ENCODE measurements around the gene TSKS.

Gene TSKS

DNA sequence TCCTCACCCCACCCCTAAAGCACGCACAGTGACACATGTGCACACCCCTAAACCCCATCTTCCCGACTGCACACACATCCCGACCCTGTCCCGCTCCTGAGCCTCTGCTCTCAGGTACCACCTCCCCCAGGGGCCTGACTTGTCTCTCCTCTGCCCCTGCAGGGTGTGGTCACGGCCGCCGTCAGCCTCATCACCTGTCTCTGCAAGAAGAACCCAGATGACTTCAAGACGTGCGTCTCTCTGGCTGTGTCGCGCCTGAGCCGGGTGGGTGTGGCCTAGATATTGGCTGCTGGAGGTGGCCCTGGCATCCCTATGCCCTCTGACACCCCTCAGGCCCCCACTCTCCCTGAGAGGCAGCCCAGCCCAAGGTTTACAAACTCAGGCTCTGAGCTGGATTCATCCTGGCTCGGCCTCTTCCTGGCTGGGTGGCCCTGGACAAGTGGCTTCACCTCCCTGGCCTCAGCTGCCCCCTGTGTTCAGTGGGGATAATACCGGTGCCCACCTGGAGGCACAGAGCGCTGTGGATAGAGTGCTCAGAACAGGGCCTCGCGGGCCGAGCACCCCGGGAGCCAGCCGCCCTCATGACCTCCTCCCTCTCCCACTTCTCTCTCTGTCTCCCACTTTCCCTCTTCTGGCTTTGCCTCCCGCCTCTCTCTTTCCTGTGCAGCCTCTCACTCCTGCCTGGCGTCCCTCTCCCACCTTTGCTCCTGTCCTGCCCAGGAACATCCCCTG lies 29.9 kb upstream of the TSKS start:
- DNase-seq (ENCODE audit: low spot score) = no peak

GRCh38 chr19:49791776-49792445 lies 28.8 kb upstream of the TSKS start:
- no peak for DNase-seq (ENCODE audit: low spot score)

DNA sequence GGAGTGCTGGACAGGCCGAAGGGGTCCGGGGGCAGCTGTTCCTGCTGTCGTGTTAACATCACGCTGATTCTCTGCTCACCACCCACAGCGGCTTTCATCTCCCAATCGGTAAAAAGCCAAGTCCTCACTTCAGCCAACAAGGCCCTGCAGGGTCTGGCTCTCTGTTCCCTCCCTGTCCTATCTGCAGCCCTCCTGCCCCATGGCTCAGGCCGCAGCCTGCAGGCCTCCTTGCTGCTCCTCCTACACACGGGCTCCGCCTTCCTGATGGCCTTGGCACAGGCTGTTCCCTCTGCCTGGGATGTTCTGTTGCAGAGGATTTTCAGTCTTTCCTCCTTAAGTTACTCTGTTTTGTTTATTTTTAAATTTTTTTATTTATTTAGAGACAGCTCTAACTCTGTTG lies 27.8 kb upstream of the TSKS start:
- DNase-seq (ENCODE audit: low spot score) = no peak

DNA sequence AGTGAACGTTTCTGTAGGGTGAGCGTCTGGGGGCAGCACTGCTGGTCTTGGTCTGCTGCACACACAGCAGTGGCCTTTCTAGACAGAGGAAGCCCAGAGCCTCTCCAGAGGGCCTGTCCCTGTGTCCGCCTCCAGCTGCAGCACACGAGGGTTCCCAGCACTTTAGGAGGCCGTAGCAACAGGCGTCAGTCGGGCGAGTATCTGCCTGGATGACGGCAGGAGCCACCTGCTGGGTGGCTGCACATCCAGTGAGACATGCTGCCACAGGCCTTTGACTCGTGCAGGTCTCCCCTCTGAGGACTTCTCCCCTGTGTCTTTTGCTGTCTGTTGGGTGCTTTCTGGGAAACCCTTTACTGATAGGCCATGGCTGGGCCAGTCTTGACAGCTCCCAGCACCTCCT lies 25.8 kb upstream of the TSKS start:
- DNase-seq (ENCODE audit: low spot score) = no peak

- DNase-seq (ENCODE audit: low spot score) = no peak
These were observed 24.6 kb upstream of the TSKS start for GRCh38 chr19:49787746-49788145.

DNA sequence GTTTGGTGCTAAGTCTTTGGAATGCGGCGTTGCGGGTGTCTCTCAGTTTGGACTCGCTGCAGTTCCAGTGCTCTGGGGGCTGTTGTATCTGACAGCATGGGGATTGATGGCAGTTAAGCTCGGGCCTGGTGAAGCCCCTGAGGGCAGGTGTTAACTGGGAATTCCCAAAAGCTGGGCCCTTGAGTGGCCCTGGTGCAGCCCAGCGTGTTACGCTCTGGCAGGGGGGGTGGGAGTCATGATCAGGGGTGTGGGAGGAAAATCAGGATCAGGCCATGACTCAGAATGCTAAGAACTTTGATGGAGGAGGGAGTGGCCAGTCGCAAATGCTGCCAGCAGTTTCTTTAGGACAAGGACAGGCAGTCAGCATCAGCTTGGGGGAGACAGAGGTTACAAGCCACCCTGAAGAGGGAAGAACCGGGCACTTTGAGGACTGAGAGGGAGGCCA lies 23.3 kb upstream of the TSKS start:
- DNase-seq (ENCODE audit: low spot score) = no peak

DNA sequence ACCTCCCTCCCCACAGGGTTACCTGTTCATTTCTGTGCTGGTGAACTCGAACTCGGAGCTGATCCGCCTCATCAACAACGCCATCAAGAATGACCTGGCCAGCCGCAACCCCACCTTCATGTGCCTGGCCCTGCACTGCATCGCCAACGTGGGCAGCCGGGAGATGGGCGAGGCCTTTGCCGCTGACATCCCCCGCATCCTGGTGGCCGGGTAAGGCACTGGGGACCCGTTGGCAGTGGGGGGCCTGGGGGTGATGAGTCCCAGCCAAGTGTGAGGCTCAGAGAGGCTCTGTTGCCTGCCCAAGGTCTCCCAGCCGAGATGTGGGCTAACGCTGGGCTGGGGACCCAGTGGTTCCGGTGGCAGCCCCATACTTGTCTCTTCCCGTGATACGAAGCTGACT lies 19.4 kb upstream of the TSKS start:
- no peak for DNase-seq (ENCODE audit: low spot score)

DNA sequence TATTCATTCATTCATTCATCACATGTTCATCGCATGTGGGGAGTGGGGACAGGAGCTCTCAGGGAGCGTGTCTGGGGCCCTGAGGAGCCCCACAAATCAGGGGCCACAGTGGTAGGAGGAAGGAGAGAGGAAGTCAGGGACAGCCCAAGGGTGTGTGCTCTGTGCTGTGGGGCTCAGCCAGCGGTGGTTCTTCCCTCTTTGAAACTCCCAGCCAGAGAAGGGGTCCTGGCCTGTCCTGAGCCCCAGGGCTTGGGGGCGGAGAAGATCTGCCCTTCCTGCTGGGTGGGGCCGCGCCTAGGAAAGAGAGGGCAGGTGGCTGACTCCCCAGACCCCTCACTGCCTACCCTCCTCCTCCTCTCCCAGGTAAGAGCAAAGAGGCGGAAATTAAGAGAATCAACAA lies 18.3 kb upstream of the TSKS start:
- no peak for DNase-seq (ENCODE audit: low spot score)

DNA sequence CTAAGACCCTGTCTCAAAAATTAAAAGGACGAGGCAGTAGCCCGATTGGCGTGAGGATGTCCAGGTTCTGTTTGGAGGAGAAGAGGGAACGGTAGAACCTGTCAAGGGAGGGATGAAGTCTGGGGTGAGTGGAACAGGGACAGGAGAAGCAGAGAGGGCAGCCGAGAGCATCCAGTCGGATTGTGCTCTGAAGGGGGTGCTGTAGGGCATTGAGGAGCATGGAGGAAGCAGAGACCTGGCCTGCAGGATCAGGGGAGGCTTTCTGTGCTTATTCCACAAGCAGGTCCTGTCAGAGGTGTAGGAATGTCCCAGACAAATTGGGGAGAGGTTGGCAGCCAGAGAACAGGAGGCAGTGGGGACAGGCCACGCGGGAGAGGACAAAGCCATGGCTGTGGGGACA lies 17.8 kb upstream of the TSKS start:
- no peak for DNase-seq (ENCODE audit: low spot score)

DNA sequence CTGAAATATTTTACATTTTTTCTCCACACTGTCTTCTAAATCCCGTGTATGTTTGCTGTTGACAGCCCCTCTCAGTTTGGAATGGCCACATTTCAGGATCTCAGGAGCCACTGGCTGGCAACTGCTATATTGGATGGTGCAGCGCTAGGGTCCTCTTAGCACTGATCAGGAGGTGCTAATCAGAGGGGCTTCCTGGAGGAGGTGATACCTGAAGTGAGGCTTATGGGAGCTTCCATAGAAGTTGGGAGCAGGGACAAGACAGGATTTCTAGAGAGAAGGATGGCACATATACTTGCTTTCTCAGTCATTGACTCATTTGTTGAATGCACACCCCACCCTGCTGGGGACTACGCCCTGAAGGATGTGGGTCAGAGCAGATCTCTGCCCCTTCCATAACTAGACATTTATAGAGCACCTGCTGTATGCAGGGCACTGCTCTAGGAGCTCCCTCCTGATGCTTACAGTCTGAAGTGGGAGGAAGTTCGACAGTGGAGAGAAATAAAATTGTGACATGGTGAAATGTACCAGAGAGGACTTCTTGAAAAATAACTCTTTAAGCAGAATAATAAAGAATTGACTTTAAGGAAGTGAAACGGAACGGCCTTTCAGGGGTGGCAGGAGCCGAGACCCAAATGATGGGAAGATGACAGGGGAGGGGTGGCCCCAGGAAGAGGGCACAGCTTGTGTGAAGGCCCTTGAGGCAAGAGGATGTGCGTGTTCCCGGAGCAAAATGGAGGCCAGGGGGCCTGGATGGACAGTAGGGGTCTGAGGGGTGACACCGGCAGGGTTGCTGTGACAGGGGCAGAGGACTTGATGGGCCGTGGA lies 16.8 kb upstream of the TSKS start:
- DNase-seq (ENCODE audit: low spot score) = no peak

DNA sequence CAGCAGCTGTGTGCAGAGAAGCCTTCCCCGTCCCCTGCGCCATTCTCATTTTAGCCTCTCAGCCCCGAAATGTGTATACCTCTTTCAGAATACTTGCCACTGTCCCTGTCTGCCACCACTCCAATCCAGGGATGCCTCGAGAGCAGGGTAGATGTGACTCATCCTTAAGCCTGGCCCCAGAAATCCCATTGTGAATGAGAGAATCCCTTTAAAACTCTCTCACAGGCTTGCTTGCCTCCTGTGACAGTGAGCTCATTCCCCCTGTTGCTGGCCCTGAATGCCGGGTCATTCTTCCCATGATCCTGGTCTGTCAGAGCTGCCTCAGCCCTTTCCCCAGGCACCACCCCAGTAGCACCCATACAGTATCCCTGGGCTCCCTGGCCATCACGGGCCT lies 13.3 kb upstream of the TSKS start:
- no peak for DNase-seq (ENCODE audit: low spot score)

DNA sequence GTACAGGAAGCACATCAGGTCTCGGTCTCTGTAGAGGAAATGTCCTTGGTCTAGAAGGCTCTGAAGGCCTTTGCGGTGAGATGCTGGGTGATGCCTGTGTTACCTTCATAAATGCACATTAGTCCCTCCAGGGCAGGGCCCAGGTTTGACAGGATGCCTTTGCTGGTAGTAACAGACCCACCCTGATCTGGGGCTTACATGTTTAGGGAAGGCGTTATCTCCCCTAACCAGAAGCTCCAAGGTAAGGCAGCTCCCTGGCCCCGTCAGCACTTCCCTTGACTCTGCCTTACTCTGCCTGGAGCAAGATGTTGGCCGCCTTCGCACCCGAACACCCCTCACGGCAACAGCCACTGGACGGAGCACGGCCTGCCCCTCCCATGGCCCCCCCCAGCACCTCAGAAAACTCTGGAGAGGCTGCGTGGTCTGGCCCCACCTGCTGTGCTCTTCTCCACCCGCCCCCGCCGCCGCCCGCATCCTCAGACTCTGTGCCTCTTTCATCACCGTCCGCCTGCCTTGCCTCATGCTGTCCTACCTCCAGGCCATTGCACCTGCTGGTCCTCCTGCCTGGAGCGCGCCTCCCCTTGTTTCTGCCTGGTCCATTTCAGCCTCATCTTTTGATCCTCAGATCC lies 12.8 kb upstream of the TSKS start:
- DNase-seq (ENCODE audit: low spot score) = no peak

GRCh38 chr19:49774969-49775368 lies 11.9 kb upstream of the TSKS start:
- no peak for DNase-seq (ENCODE audit: low spot score)

GRCh38 chr19:49773663-49774350 lies 10.7 kb upstream of the TSKS start:
- DNase-seq (ENCODE audit: low spot score) = no peak

DNA sequence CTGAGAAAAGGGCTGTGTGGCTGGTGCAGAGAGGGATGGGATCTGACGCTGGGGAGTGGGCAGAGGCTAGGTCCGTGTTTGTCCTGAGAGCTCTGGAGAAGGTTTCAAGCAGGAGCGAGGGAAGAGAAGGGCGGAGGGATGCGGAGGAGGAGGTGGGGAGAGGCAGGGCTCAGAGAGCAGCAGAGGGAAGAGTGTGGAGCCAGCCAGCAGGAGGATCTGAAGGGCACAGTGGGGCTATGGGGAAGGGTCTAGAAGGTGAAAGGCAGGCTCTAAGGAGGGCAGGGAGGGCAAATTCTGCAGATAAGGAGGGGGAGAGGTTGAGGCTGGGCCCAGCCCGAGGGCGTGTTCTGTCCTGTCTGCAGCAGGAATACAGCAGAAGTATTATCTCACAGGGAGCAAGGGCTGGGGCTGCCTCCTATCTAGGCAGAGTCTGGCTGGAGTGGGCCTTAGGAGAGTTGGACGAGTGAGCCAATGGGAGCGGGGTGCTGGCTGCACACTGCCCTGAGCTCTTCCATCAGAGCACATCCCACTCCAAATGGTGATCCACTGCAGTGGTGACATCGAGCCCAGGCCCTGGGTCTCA lies 9.8 kb upstream of the TSKS start:
- DNase-seq (ENCODE audit: low spot score) = no peak

GRCh38 chr19:49771674-49772139 lies 8.6 kb upstream of the TSKS start:
- no peak for DNase-seq (ENCODE audit: low spot score)

- DNase-seq (ENCODE audit: low spot score) = no peak
These were observed 7.4 kb upstream of the TSKS start for GRCh38 chr19:49770529-49770928.

DNA sequence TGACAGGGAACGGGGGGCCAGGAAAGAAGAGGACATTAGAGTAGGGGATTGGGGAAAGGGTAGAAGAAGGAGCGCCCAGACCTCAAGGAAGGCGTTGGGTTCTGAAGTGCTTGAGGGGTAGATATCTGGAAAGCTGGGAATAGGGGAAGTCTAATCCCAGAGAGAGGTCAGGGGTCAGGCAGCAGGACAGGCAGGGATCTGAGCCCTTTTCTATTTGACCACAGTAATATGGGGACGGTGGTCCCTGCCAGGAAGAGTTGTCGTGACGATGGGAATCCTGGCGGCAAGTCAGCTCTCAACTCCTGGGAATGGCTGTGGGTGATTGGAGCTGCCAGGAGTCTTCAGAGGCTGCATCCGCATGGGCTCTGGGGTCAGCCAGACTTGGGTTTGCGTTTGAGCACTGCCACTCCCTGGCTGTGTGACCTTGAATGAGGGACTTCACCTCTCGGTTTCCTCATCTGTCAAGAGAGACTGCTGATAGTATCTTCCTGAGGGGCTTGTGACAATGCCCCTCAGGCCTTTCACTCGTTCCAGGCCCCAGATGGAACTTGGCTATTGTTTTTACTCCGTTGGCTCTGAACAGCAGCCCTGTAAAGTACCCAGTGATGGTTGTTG lies 5.0 kb upstream of the TSKS start:
- no peak for DNase-seq (ENCODE audit: low spot score)

- no peak for DNase-seq (ENCODE audit: low spot score)
These were observed 4.3 kb upstream of the TSKS start for GRCh38 chr19:49767381-49767780.

- DNase-seq (ENCODE audit: low spot score) = no peak
These were observed 3.8 kb upstream of the TSKS start, which contains the start of gene AP2A1 for GRCh38 chr19:49766930-49767299. Gene AP2A1, plus strand, starts transcription at chr19:49767001. Its CDS starts 133 bp downstream, at chr19:49767134.
